B cell (primary cell): ENCODE results near the gene ELMO1. TPM values are rescaled to one million over a fixed set of nuclear protein-coding genes. Genes with fewer than 3 reads are reported as not detected.

Source experiments
- ATAC-seq: fragments of 200-7000 bp; cut with Tn5 transposase; one replicate; pipeline ENCODE4 v1.10.0; 2021; ENCODE audit warnings: low read depth, mild to moderate bottlenecking, moderate number of reproducible peaks, moderate library complexity
- CTCF ChIA-PET: fragments of 350-600 bp; sonication (Branson Sonifier 250); formaldehyde crosslinking; loops from one replicate; lab custom pipeline; 2021; ENCODE audit warnings: antibody characterized with exemption, inconsistent platforms; lab: Charles Lee
- POLR2A ChIA-PET: fragments of 350-600 bp; sonication (Branson Sonifier 250); formaldehyde crosslinking; loops from one replicate; lab custom pipeline; 2021; ENCODE audit warnings: antibody characterized with exemption; lab: Charles Lee
- DNase-seq: peaks from one replicate; pipeline ENCODE4 v3.0.0; 2013
- H2AFZ ChIP-seq: 2 replicates; pipeline ENCODE4 v1.6.1; 2012; ENCODE audit warnings: mild to moderate bottlenecking, low read depth, low read length; ENCODE audit not compliant: insufficient read depth, poor library complexity, severe bottlenecking
- H3K27ac ChIP-seq, 2 donors: 1 replicate in 1 of 2; 2 replicates in 1 of 2; pipeline ENCODE4 v1.5.1; 2012 to 2013; ENCODE audit warnings: low read length in 2 of 2, mild to moderate bottlenecking in 2 of 2, moderate library complexity in 1 of 2
- H3K27me3 ChIP-seq, 4 experiments: fragments of 200-600 bp in 1 of 4; sonication (generic) in 1 of 4; replicated peaks in 1 of 4; 1 replicate in 2 of 4; 2 replicates in 2 of 4; pipeline versions ENCODE4 v1.6.1 to v1.7.0; 2013 to 2016; ENCODE audit warnings: low read length in 3 of 4, mild to moderate bottlenecking in 2 of 4, mixed read lengths in 1 of 4, moderate library complexity in 1 of 4; ENCODE audit not compliant: insufficient read depth in 4 of 4, control insufficient read depth in 3 of 4; ENCODE audit errors: control extremely low read depth in 1 of 4
- H3K36me3 ChIP-seq, 2 experiments: replicated peaks in 1 of 2; 1 replicate in 1 of 2; 2 replicates in 1 of 2; pipeline versions ENCODE4 v1.6.1 to v1.7.1; 2013; ENCODE audit warnings: low read length in 1 of 2; ENCODE audit not compliant: insufficient read depth in 2 of 2, control insufficient read depth in 1 of 2; ENCODE audit errors: control extremely low read depth in 1 of 2, extremely low read depth in 1 of 2
- H3K4me1 ChIP-seq, 2 donors: fragments of 200-600 bp in 1 of 2; sonication (generic) in 1 of 2; 1 replicate in 1 of 2; 2 replicates in 1 of 2; pipeline versions ENCODE4 v1.5.1 to v1.6.1; 2013 to 2017; ENCODE audit warnings: low read length in 2 of 2; ENCODE audit not compliant: control insufficient read depth in 2 of 2, insufficient read depth in 2 of 2
- H3K4me2 ChIP-seq: replicated peaks from 2 replicates; pipeline ENCODE3; 2012; ENCODE audit warnings: mild to moderate bottlenecking, low read depth, low read length; ENCODE audit not compliant: poor library complexity, severe bottlenecking
- H3K4me3 ChIP-seq, 5 experiments: fragments of 200-600 bp in 1 of 5; sonication (generic) in 1 of 5; 1 replicate in 3 of 5; 2 replicates in 2 of 5; pipeline versions ENCODE4 v1.5.1 to v1.7.0; 2011 to 2016; ENCODE audit warnings: low read length in 4 of 5, mild to moderate bottlenecking in 4 of 5, low read depth in 2 of 5, control low read depth in 1 of 5, moderate library complexity in 1 of 5; ENCODE audit not compliant: insufficient read depth in 1 of 5; ENCODE audit errors: control extremely low read depth in 1 of 5, extremely low read depth in 1 of 5
- H3K79me2 ChIP-seq: fragments of 200-600 bp; sonication (generic); one replicate; pipeline ENCODE4 v1.6.0; 2016; ENCODE audit warnings: low read length; ENCODE audit not compliant: control insufficient read depth, insufficient read depth
- H3K9ac ChIP-seq: fragments of 200-600 bp; sonication (generic); 2 replicates; pipeline ENCODE4 v1.6.1; 2017; ENCODE audit warnings: mild to moderate bottlenecking, low read length, moderate library complexity
- H3K9me3 ChIP-seq, 3 donors: one replicate each; pipeline versions ENCODE4 v1.6.1 to v1.7.1; 2013; ENCODE audit warnings: low read length in 2 of 3; ENCODE audit not compliant: control insufficient read depth in 2 of 3, insufficient read depth in 1 of 3; ENCODE audit errors: control extremely low read depth in 1 of 3
- H4K20me1 ChIP-seq: 2 replicates; pipeline ENCODE4 v1.6.0; 2012; ENCODE audit warnings: mild to moderate bottlenecking, low read length; ENCODE audit not compliant: insufficient read depth, control insufficient read depth, poor library complexity, severe bottlenecking
- H3K27ac Mint-ChIP-seq: one replicate; pipeline ENCODE4 v1.8.0; 2021; ENCODE audit warnings: mixed read lengths
- H3K27me3 Mint-ChIP-seq: one replicate; pipeline ENCODE4 v1.8.0; 2021; ENCODE audit warnings: mixed read lengths
- H3K4me1 Mint-ChIP-seq: one replicate; pipeline ENCODE4 v1.8.0; 2021; ENCODE audit warnings: mixed read lengths
- H3K4me3 Mint-ChIP-seq: one replicate; pipeline ENCODE4 v1.8.0; 2021; ENCODE audit warnings: mixed read lengths
- H3K9me3 Mint-ChIP-seq: one replicate; pipeline ENCODE4 v1.8.0; 2022; ENCODE audit warnings: mixed read lengths; ENCODE audit not compliant: insufficient read depth
- EZH2 ChIP-seq: IDR thresholded peaks from 2 replicates; pipeline ENCODE4 v1.6.1; 2012; ENCODE audit warnings: borderline replicate concordance, low read depth, mild to moderate bottlenecking, moderate library complexity, low read length; ENCODE audit not compliant: insufficient read depth, poor library complexity, severe bottlenecking
- WGBS: methylation state at CpG from one replicate; pipeline ENCODE4 v1.1.5; 2013; ENCODE audit warnings: missing lambda C conversion rate; ENCODE audit not compliant: insufficient coverage; 5-methylcytosine and 5-hydroxymethylcytosine counted together
- intact Hi-C: fragments of 100-400 bp; cut with micrococcal nuclease; formaldehyde crosslinking; loops from one replicate; pipeline ENCODE4 v1.10.0; 2022
- polyA plus RNA-seq: library from polyadenylated mRNA; depleted of rRNA; stranded (reverse); fragments of >200 nt; gene quantifications from 2 replicates; pipeline ENCODE4 v1.2.3, GENCODE V29; 2012
- total RNA-seq, 2 donors: library from RNA; stranded (reverse); fragments of 120-200 nt in 1 of 2; gene quantifications; 1 replicate in 1 of 2; 2 replicates in 1 of 2; pipeline versions ENCODE4 v1.2.3 to v1.2.4, GENCODE V29; 2013 to 2022
- TF ChIP-seq, protein P1 (sequence below): fragments of 200-600 bp; IDR thresholded peaks from one replicate; pipeline ENCODE4 v1.8.0; 2022; ENCODE audit warnings: antibody characterized with exemption, mild to moderate bottlenecking

ELMO1 gene
- total and polyA plus RNA-seq, 2 donors (not counting 1 experiment from before 2014, with no cell fraction given), result 44.7 to 177 TPM

DNA sequence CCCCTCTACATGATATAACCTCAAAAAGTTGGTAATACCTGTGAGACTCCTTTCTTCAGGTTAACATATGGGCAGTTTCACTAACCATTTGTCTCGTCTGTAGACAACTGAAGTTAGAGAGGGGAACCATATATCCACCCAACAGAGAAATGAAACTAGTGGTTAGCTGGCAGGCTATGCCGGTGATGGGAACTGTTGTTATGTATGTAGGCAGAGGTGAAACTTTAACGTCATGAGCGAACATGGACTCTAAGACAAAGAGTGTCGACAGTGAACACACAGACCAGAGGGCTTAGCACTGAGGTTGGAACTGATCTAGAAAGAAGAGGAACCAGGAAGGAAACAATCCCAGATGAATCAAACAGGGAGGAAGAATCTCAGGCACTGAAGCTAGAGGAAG lies 112.4 kb downstream of the ELMO1 start:
- peak overlapping the region; percentile 79 to 89 for H3K27ac ChIP-seq
- H3K9me3 ChIP-seq, result no peaks in the 10 kb centered on the region
- ATAC-seq, result peak; percentile 94
- H4K20me1 ChIP-seq, result peaks cover 21% of the 10 kb centered on the region
- peak overlapping the region in 4 of 5 experiments; percentile 9 to 46 (median 28) for H3K4me3 ChIP-seq
- H3K36me3 ChIP-seq, result peaks cover 0 to 14% of the 10 kb centered on the region in 2 experiments
- peak overlapping the region; percentile 62 for H2AFZ ChIP-seq
- H3K4me3 Mint-ChIP-seq, result peak overlapping the region; percentile 83
- H3K27ac Mint-ChIP-seq, result peak overlapping the region; percentile 95
- peak; percentile 87 for DNase-seq
- peaks cover 86% of the 10 kb centered on the region for H3K4me1 Mint-ChIP-seq
- peaks cover 92% of the 10 kb centered on the region for H3K79me2 ChIP-seq
- H3K9me3 Mint-ChIP-seq, result no peaks in the 10 kb centered on the region
- peaks cover 38 to 51% of the 10 kb centered on the region in 2 donors for H3K4me1 ChIP-seq
- ChIA-PET POLR2A (interaction anchor here (0.7 to 1.2 kb wide), 3 partner anchors 9 to 111 kb away, joined by 3 to 5 read pairs (median 3); no protein-coding TSS in a partner anchor), CTCF (interaction anchor here (0.6 to 7.9 kb wide), 11 partner anchors 13 to 160 kb away, joined by 3 to 73 read pairs (median 4); no protein-coding TSS in a partner anchor)
- no peaks in the 10 kb centered on the region for H3K27me3 ChIP-seq
- 4% methylated on average over 3 of the region's 5 CpGs for WGBS
- H3K27me3 Mint-ChIP-seq, result no peaks in the 10 kb centered on the region
- intact Hi-C loops, result loop anchor here (1.0 to 2.0 kb wide), 3 partner anchors 17 to 25 kb away; no protein-coding TSS in a partner anchor
- TF ChIP-seq, protein P1, sequence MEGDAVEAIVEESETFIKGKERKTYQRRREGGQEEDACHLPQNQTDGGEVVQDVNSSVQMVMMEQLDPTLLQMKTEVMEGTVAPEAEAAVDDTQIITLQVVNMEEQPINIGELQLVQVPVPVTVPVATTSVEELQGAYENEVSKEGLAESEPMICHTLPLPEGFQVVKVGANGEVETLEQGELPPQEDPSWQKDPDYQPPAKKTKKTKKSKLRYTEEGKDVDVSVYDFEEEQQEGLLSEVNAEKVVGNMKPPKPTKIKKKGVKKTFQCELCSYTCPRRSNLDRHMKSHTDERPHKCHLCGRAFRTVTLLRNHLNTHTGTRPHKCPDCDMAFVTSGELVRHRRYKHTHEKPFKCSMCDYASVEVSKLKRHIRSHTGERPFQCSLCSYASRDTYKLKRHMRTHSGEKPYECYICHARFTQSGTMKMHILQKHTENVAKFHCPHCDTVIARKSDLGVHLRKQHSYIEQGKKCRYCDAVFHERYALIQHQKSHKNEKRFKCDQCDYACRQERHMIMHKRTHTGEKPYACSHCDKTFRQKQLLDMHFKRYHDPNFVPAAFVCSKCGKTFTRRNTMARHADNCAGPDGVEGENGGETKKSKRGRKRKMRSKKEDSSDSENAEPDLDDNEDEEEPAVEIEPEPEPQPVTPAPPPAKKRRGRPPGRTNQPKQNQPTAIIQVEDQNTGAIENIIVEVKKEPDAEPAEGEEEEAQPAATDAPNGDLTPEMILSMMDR, result no peak
- TF ChIP-seq EZH2, result no peak
- peak overlapping the region; percentile 68 for H3K4me2 ChIP-seq
- H3K9ac ChIP-seq, result peak overlapping the region; percentile 54

DNA sequence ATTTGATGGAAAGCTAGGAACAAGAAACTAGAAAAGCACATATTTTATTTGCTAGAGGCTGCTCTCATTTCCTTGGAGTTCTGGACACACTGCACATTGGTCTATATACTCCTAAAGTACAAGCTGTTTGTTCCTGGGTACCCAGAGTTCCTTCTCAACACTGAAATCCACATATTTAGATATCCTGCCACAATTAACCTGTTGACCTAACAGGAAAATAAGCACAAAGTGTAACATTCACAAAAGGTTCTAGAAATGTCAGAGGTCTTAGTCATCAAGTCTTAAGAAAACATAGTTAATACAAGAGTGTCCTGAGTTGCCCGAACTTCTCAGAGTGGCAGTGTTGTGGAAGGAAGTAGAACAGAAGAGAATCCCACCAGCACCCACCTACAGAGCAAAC lies 115.6 kb downstream of the ELMO1 start:
- Mint-ChIP-seq H3K9me3 (no peaks in the 10 kb centered on the region), H3K4me3 (no peak overlapping the region), H3K4me1 (peaks cover 68% of the 10 kb centered on the region), H3K27me3 (no peaks in the 10 kb centered on the region), H3K27ac (peak overlapping the region; percentile 8)
- peaks cover 0 to 16% of the 10 kb centered on the region in 2 experiments for H3K36me3 ChIP-seq
- H3K9ac ChIP-seq, result no peak overlapping the region
- peaks cover 35% of the 10 kb centered on the region for H4K20me1 ChIP-seq
- H3K4me2 ChIP-seq, result no peak overlapping the region
- H3K27ac ChIP-seq, result no peak overlapping the region
- ATAC-seq (no peak), DNase-seq (no peak)
- H3K4me1 ChIP-seq, result peaks cover 27 to 35% of the 10 kb centered on the region in 2 donors
- H3K4me3 ChIP-seq, result no peak overlapping the region
- intact Hi-C loops, result no loop called here
- no CpG with 5 or more reads among the region's 1 CpG for WGBS
- peaks cover 93% of the 10 kb centered on the region for H3K79me2 ChIP-seq
- H2AFZ ChIP-seq, result no peak overlapping the region
- CTCF ChIA-PET, result interaction anchor here (0.9 to 2.8 kb wide), 5 partner anchors 13 to 114 kb away, joined by 3 to 16 read pairs (median 5); no protein-coding TSS in a partner anchor
- H3K27me3 ChIP-seq, result no peaks in the 10 kb centered on the region
- no peak for TF ChIP-seq EZH2
- TF ChIP-seq, protein P1, result no peak
- POLR2A ChIA-PET, result no interaction called here
- no peaks in the 10 kb centered on the region for H3K9me3 ChIP-seq
